ENCODE measurements around the gene SH3BP5L.

DNA sequence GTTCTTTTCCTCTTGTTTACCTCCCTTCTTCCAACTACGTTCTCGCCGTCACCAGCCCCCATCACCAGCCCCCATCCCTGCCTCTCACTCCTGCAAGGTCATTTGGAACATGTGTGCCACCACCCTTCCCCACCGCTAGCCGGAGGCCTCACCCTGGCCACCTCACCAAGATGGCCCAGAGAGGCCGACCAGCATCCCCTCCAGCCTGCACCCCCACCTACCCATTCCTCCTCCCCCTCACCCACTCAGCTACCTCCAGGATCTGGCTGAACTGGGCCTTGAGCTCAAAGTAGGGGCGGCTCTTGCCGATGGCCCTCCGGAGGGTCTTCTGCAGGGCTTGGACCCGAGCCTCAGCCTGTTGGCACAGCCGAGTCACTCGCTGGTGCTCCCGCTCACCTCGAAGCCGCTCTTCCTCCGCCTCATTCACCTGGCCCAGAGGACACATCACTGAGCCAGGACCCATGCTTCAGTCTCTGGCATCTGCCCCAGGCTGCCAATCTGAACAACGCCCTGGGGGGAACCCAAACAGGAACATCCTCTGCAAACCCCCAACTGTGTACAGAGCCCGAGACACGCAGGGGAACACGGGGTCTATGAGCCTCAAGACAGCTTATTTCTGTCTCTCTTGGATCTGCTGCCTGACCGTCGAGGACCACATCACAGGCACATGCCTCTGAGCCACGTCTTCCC is 12.8 kb downstream of the SH3BP5L start:
- no peak for TF ChIP-seq GATA2 (IDR thresholded peaks at IDR 0.05; ENCODE audit: low read depth, low read length)
- no peak for TF ChIP-seq GATA3 (IDR thresholded peaks at IDR 0.05; ENCODE audit: low read depth, low read length)

Data from SH-SY5Y (cell line).